ENCODE measurements around the gene DAPK2.

DNA sequence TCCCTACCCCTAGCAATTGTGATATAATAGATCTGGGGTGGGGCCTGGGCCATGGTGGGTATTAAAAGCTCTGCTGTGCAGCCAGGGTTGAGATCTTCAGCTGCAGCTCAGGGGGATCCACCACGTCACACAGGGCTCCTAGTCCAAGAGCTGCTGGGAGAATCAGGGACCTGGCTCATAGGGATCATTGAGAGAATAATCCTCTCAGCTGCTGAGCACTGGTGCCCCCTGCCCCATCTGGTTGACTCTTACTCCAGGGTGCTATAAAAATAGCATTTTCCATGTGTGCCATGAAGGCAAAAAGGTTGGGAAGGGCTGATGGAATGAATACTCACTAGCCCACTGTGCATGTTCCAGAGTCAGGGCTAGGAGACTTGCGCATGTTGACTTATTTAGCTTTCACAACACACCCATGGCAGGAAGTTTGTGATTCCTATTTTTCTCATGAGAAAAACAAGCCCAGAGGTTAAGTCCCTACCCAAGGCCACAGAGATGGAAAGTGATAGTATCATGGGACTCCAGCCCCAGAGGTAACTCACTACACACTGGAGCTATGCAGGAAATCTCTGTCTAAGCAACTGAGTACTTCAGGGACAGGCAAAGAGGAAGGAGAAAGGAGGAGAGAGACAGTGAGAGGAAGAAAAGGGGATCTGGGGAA lies 118.0 kb downstream of the DAPK2 start:
- TF ChIP-seq, protein P1, sequence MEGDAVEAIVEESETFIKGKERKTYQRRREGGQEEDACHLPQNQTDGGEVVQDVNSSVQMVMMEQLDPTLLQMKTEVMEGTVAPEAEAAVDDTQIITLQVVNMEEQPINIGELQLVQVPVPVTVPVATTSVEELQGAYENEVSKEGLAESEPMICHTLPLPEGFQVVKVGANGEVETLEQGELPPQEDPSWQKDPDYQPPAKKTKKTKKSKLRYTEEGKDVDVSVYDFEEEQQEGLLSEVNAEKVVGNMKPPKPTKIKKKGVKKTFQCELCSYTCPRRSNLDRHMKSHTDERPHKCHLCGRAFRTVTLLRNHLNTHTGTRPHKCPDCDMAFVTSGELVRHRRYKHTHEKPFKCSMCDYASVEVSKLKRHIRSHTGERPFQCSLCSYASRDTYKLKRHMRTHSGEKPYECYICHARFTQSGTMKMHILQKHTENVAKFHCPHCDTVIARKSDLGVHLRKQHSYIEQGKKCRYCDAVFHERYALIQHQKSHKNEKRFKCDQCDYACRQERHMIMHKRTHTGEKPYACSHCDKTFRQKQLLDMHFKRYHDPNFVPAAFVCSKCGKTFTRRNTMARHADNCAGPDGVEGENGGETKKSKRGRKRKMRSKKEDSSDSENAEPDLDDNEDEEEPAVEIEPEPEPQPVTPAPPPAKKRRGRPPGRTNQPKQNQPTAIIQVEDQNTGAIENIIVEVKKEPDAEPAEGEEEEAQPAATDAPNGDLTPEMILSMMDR (conservative IDR thresholded peaks at IDR 0.05; ENCODE audit: low read depth, low read length): no peak
- TF ChIP-seq, protein P2, sequence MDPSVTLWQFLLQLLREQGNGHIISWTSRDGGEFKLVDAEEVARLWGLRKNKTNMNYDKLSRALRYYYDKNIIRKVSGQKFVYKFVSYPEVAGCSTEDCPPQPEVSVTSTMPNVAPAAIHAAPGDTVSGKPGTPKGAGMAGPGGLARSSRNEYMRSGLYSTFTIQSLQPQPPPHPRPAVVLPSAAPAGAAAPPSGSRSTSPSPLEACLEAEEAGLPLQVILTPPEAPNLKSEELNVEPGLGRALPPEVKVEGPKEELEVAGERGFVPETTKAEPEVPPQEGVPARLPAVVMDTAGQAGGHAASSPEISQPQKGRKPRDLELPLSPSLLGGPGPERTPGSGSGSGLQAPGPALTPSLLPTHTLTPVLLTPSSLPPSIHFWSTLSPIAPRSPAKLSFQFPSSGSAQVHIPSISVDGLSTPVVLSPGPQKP (IDR thresholded peaks at IDR 0.05; ENCODE audit: borderline replicate concordance, low read depth, low read length): no peak
- TF ChIP-seq POLR2A (IDR thresholded peaks at IDR 0.05; ENCODE audit: low read depth, low read length) (no peak), NFE2L2 (IDR thresholded peaks at IDR 0.05; ENCODE audit: low read depth, low read length) (no peak), RCOR1 (IDR thresholded peaks at IDR 0.05; ENCODE audit: insufficient replicate concordance, low read length) (no peak), RAD21 (IDR thresholded peaks at IDR 0.05; ENCODE audit: low read length) (no peak)
- TF ChIP-seq, protein P3, sequence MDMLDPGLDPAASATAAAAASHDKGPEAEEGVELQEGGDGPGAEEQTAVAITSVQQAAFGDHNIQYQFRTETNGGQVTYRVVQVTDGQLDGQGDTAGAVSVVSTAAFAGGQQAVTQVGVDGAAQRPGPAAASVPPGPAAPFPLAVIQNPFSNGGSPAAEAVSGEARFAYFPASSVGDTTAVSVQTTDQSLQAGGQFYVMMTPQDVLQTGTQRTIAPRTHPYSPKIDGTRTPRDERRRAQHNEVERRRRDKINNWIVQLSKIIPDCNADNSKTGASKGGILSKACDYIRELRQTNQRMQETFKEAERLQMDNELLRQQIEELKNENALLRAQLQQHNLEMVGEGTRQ (IDR thresholded peaks at IDR 0.05; ENCODE audit: low read depth, low read length): no peak
